GM13976 (cell line): ENCODE results near the gene STUM.
"Not testable (repeated sequence)": the region's sequence is repeated elsewhere in the genome, so short reads cannot be mapped to it uniquely, and the experiment has no call there.

ENCODE experiments used
- DNase-seq: peaks from one replicate; pipeline ENCODE4 v3.0.0; 2012; ENCODE audit warnings: low spot score
- in situ Hi-C: fragments of 300-500 bp; cut with MboI; formaldehyde crosslinking; loops from one replicate; pipeline ENCODE4 v1.12.0; 2022; ENCODE audit warnings: low sequenced_read_pairs, mixed read lengths, inconsistent platforms; ENCODE audit not compliant: unreplicated experiment
- TF ChIP-seq, protein P1 (sequence below): IDR thresholded peaks from 2 replicates; pipeline ENCODE4 v1.5.1; 2012; ENCODE audit warnings: borderline replicate concordance, mild to moderate bottlenecking; ENCODE audit not compliant: insufficient read depth; ENCODE audit errors: extremely low read depth, missing control alignments, control extremely low read depth

Gene STUM, protein sequence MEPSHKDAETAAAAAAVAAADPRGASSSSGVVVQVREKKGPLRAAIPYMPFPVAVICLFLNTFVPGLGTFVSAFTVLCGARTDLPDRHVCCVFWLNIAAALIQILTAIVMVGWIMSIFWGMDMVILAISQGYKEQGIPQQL

DNA sequence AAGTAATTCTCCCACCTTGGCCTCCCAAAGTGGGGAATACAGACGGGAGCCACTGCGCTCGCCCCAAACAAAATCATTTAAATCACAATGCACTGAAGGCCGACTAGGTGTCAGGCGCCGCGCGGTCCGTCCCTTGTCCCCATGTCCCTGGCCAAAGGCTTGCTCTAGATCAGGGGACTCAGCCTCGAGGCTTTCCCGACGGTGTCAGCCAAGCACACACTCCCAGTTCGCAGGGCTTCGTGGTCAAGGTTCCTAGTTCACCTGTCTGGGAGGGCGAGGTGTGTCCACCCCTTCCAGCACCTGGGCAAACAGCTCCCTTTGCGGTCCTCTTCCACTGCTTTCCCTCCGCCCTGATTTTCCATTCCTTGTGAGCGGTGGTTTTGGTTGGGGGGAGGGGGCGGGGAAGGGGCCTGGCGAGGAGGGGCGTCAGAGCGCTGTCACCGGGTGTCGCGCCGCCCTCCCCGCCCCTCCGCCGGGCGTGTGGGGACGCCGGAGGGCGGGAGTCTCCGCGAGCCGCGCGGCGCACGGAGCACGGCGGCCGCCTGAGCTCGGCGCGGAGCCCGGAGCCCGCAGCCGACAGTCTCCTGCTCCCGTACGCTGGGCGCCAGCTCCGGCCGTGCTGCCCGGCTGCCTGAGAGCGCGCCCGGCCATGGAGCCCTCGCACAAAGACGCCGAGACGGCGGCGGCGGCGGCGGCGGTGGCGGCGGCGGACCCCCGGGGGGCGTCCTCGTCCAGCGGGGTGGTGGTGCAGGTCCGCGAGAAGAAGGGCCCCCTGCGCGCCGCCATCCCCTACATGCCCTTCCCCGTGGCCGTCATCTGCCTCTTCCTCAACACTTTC is at the start of gene STUM:
Gene STUM (plus strand): TSS at position 509 of the 838 bp plus-strand sequence. CDS start 141 bp downstream, at position 650.
- in situ Hi-C loops: no loop called here

DNA sequence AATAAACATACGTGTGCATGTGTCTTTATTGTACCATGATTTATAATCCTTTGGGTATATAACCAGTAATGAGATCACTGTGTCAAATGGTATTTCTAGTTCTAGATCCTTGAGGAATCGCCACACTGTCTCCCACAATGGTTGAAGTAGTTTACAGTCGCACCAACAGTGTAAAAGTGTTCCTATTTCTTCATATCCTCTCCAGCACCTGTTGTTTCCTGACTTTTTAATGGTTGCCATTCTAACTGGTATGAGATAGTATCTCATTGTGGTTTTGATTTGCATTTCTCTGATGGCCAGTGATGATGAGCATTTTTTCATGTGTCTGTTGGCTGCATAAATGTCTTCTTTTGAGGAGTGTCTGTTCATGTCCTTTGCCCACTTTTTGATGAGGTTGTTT is 48.9 kb upstream of the STUM start:
- DNase-seq, in situ Hi-C loops: not testable (repeated sequence)

More for the DNA sequence above, at the start of gene STUM:
- peak; percentile 71 for DNase-seq
- TF ChIP-seq, protein P1, sequence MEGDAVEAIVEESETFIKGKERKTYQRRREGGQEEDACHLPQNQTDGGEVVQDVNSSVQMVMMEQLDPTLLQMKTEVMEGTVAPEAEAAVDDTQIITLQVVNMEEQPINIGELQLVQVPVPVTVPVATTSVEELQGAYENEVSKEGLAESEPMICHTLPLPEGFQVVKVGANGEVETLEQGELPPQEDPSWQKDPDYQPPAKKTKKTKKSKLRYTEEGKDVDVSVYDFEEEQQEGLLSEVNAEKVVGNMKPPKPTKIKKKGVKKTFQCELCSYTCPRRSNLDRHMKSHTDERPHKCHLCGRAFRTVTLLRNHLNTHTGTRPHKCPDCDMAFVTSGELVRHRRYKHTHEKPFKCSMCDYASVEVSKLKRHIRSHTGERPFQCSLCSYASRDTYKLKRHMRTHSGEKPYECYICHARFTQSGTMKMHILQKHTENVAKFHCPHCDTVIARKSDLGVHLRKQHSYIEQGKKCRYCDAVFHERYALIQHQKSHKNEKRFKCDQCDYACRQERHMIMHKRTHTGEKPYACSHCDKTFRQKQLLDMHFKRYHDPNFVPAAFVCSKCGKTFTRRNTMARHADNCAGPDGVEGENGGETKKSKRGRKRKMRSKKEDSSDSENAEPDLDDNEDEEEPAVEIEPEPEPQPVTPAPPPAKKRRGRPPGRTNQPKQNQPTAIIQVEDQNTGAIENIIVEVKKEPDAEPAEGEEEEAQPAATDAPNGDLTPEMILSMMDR: no peak

DNA sequence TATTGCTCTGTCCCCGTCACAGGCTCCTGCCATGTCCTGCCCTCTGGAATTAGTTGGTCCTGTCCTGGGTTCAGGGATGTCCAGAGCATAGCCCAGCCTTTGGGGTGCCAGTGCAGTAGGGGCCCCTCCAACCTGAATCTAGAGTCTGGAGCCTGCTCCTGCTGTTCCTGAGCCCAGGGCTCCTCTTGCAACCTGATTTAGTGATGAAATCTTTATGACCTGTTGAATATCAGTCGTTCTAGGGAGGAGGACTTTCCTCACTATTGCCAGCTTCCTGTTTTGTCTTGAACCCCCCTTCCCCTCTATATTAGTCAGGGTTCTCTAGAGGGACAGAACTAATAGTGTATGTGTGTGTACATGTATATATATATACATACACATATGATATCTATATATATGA is 42.5 kb upstream of the STUM start:
- in situ Hi-C loops: no loop called here
- DNase-seq: no peak
- TF ChIP-seq, protein P1: no peak

DNA sequence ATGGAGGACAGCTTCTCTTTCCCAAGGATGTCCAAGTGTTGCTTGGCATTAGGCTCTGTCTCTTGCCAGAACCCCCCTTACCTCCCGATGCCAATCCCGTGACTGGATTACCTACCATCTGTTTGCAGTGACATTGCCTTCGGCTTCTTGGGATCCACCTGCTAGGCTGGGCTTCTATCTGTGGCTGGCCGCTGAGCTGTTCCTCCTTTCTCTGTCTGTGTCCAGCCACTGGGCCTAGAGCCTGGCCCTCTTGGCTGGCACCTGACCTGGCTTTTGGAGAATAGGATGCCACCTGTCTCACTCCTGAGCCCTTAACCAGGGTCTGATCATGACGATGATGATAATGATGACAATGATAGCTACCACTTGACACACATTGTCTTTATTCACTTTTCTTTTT is 41.6 kb upstream of the STUM start:
- TF ChIP-seq, protein P1: no peak
- in situ Hi-C loops: no loop called here
- DNase-seq: no peak

DNA sequence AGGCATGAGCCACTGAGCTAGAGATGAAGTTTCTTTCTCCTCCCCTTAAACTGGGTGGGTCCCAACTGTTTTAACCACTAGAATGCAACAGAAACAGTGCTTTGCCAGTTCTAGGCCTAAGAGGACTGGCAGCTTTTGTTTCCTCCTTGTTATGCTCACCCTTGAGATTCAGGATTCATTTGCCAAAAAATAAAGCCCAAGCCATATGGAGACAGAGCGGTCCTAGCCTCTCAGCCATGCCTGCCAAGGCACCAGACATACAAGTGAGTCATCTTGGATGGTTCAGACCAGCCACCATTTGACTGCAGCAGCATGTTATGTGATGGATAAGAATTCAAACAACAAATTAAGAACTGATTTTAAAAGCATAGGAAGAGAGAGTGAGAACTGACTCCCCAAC is 38.1 kb upstream of the STUM start:
- in situ Hi-C loops: no loop called here

DNA sequence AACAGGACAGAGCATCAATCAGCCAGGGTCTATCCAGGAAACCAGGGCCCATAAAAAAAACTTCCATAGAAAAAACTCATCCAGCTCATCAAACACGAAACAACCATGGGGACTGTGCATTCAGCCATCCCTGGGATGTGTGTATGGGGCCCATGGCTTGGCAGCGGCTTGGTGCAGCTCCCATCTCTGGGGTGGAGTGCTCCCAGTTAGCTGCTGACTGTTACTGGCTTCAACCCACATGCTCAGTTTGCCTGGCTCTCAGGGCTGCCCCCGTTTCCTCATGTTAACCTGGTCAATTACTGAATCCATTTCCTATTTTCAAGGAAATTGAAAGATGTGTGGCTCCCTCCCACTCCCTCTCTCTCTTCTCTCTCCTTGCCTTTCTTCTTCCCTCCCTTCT is 37.3 kb upstream of the STUM start:
- DNase-seq: no peak
- in situ Hi-C loops: no loop called here
- TF ChIP-seq, protein P1: no peak

More for the DNA sequence above, 38.1 kb upstream of the STUM start:
- TF ChIP-seq, protein P1: no peak
- DNase-seq: no peak

DNA sequence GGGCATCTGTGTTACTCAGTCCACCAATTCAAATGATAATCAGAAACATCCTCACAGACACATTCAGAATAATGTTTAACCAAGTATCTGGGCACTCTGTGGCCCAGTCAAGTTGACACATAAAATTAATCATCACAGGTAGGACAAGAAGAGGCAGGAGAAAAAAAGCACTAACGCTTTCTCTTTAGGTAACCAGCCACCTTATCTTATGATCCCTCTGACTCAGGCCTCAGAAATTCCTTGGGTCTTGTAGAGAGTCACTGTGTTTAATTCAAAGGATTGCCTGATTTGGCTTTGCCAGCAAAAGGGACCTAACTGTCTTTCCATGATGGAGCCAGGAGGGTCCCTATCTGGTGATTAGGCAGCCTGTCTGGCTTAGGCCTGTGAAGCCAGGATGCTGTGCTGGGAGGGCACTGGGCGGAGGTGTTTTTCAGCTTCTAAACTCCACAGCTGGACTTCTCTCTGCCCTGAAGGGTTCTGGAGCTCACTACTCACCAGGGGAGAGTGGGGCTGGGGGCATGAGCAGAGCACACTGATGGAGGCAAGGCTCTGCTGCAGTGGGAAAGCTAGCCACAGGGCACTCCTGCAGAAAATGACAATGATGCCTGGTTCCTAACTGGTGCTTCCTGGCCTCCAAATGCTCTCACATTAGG is 36.4 kb upstream of the STUM start:
- TF ChIP-seq, protein P1: no peak
- in situ Hi-C loops: no loop called here
- no peak for DNase-seq
